OCI-LY7 (cell line): ENCODE results near the gene TMIE. TPM values are rescaled to one million over a fixed set of nuclear protein-coding genes. Genes with fewer than 3 reads are reported as not detected.

Experiments used
- BruUV-seq: library from RNA; stranded (reverse); fragments of 400-500 nt; replicated peaks from 2 replicates; lab custom pipeline; 2021; lab: Mats Ljungman, UMichigan
- CTCF ChIA-PET: fragments of 300-600 bp; sonication (Branson Sonifier 250); formaldehyde crosslinking; loops from one replicate; lab custom pipeline; 2022; ENCODE audit warnings: antibody characterized with exemption; ENCODE audit not compliant: unreplicated experiment; lab: Charles Lee
- POLR2A ChIA-PET: fragments of 300-600 bp; sonication (Branson Sonifier 250); formaldehyde crosslinking; loops from one replicate; lab custom pipeline; 2022; ENCODE audit warnings: antibody characterized with exemption; lab: Charles Lee
- DNase-seq: peaks from one replicate; pipeline ENCODE4 v3.0.0-alpha.2; 2015; ENCODE audit warnings: low spot score
- H2AFZ ChIP-seq: fragments of 200-600 bp; sonication (generic), shearing (Covaris generic); 2 replicates; pipeline ENCODE4 v1.6.1; 2014; ENCODE audit warnings: mild to moderate bottlenecking, antibody characterized with exemption, low read length, moderate library complexity
- H3K27ac ChIP-seq: fragments of 200-600 bp; sonication (generic); 2 replicates; pipeline ENCODE4 v1.5.1; 2014; ENCODE audit warnings: mixed run types, low read depth, mild to moderate bottlenecking, moderate library complexity, low read length, inconsistent platforms; ENCODE audit not compliant: poor library complexity, severe bottlenecking
- H3K36me3 ChIP-seq: fragments of 200-600 bp; sonication (generic); 2 replicates; pipeline ENCODE4 v1.6.1; 2014; ENCODE audit warnings: mild to moderate bottlenecking, antibody characterized with exemption, low read length, moderate library complexity, mixed read lengths; ENCODE audit not compliant: insufficient read depth
- H3K4me1 ChIP-seq: fragments of 200-600 bp; sonication (generic); 2 replicates; pipeline ENCODE4 v1.5.1; 2014; ENCODE audit warnings: mild to moderate bottlenecking, low read length; ENCODE audit not compliant: insufficient read depth, poor library complexity, severe bottlenecking
- H3K4me2 ChIP-seq: fragments of 200-600 bp; sonication (generic); 2 replicates; pipeline ENCODE4 v1.6.1; 2014; ENCODE audit warnings: mild to moderate bottlenecking, low read length
- H3K4me3 ChIP-seq: fragments of 200-600 bp; sonication (generic); 2 replicates; pipeline ENCODE4 v1.5.1; 2014; ENCODE audit warnings: mild to moderate bottlenecking, low read depth, low read length; ENCODE audit not compliant: poor library complexity, severe bottlenecking
- H3K79me2 ChIP-seq: fragments of 200-600 bp; sonication (generic); 2 replicates; pipeline ENCODE4 v1.6.1; 2016; ENCODE audit warnings: low read depth, mild to moderate bottlenecking, low read length, moderate library complexity, mixed read lengths; ENCODE audit not compliant: insufficient read depth
- H3K9me2 ChIP-seq: fragments of 200-600 bp; sonication (generic); 2 replicates; pipeline ENCODE4 v1.6.1; 2016; ENCODE audit warnings: mild to moderate bottlenecking, low read length, mixed read lengths; ENCODE audit not compliant: insufficient read depth
- H3K9me3 ChIP-seq: fragments of 200-600 bp; sonication (generic); 2 replicates; pipeline ENCODE4 v1.6.1; 2014; ENCODE audit warnings: mild to moderate bottlenecking, mixed run types, low read length, mixed read lengths
- H4K20me1 ChIP-seq: fragments of 200-600 bp; sonication (generic); 2 replicates; pipeline ENCODE4 v1.6.1; 2014; ENCODE audit warnings: mild to moderate bottlenecking, antibody characterized with exemption, low read length, moderate library complexity, mixed read lengths; ENCODE audit not compliant: insufficient read depth
- CTCF ChIP-seq: fragments of 200-600 bp; sonication (generic); conservative IDR thresholded peaks from 2 replicates; pipeline ENCODE4 v1.5.1; 2014; ENCODE audit warnings: mild to moderate bottlenecking, antibody characterized with exemption, low read length, moderate library complexity, mixed read lengths
- EZH2phosphoT487 ChIP-seq: fragments of 200-600 bp; sonication (generic); IDR thresholded peaks from 2 replicates; pipeline ENCODE4 v1.6.1; 2018; ENCODE audit warnings: low read depth, borderline replicate concordance, mild to moderate bottlenecking, mixed run types, antibody characterized with exemption, low read length, moderate library complexity, mixed read lengths
- intact Hi-C: fragments of 100-400 bp; cut with micrococcal nuclease; formaldehyde crosslinking; loops from one replicate; pipeline ENCODE4 v1.10.0; 2022; ENCODE audit not compliant: unreplicated experiment
- total RNA-seq, 2 experiments: library from RNA; depleted of rRNA in 1 of 2; stranded (reverse); fragments of >200 nt in 1 of 2; shearing (Covaris generic) in 1 of 2; gene quantifications; 2 replicates each; pipeline ENCODE4 v1.2.3, GENCODE V29; 2014 to 2022

Gene TMIE
- total RNA-seq, 2 experiments from 2014 or later, result not detected

- CTCF ChIA-PET, result no interaction called here
- DNase-seq, result no peak
Observed at GRCh38 chr3:46700772-46701171, 420 bp upstream of the TMIE start.

GRCh38 chr3:46702246-46703012 lies 1.2 kb downstream of the TMIE start:
- Histone ChIP-seq H2AFZ (no peak overlapping the region), H3K4me2 (no peak overlapping the region), H3K36me3 (no peaks in the 10 kb centered on the region), H3K9me3 (no peaks in the 10 kb centered on the region), H3K9me2 (no peaks in the 10 kb centered on the region), H3K4me1 (no peaks in the 10 kb centered on the region), H3K79me2 (no peaks in the 10 kb centered on the region), H3K4me3 (no peak overlapping the region), H3K27ac (no peak overlapping the region), H4K20me1 (no peaks in the 10 kb centered on the region)
- TF ChIP-seq CTCF (no peak), EZH2phosphoT487 (no peak)
- intact Hi-C loops, result loop anchor here (10.0 kb wide), 2 partner anchors 312 to 672 kb away; no protein-coding TSS in a partner anchor
- ChIA-PET POLR2A (no interaction called here), CTCF (no interaction called here)
- BruUV-seq, result no TSS peak
- DNase-seq, result no peak

More at GRCh38 chr3:46700772-46701171, 420 bp upstream of the TMIE start:
- Histone ChIP-seq H4K20me1 (no peaks in the 10 kb centered on the region), H3K4me3 (no peak overlapping the region), H2AFZ (no peak overlapping the region), H3K27ac (no peak overlapping the region), H3K4me1 (peaks cover 1% of the 10 kb centered on the region), H3K79me2 (no peaks in the 10 kb centered on the region), H3K4me2 (no peak overlapping the region), H3K36me3 (no peaks in the 10 kb centered on the region), H3K9me2 (no peaks in the 10 kb centered on the region), H3K9me3 (no peaks in the 10 kb centered on the region)
- POLR2A ChIA-PET, result interaction anchor here (0.7 kb wide), 1 partner anchor 317 kb away, joined by 3 read pairs; no protein-coding TSS in a partner anchor
- intact Hi-C loops, result loop anchor here (10.0 kb wide), 2 partner anchors 314 to 674 kb away; no protein-coding TSS in a partner anchor
- no TSS peak for BruUV-seq
- TF ChIP-seq CTCF, result no peak
- TF ChIP-seq EZH2phosphoT487, result no peak

GRCh38 chr3:46703013-46703520 lies 1.9 kb downstream of the TMIE start:
- POLR2A ChIA-PET, result no interaction called here

More at GRCh38 chr3:46703013-46703520, 1.9 kb downstream of the TMIE start:
- Histone ChIP-seq H4K20me1 (no peaks in the 10 kb centered on the region), H3K9me3 (no peaks in the 10 kb centered on the region), H2AFZ (no peak overlapping the region), H3K4me1 (no peaks in the 10 kb centered on the region), H3K36me3 (no peaks in the 10 kb centered on the region), H3K4me2 (no peak overlapping the region), H3K4me3 (no peak overlapping the region), H3K9me2 (no peaks in the 10 kb centered on the region), H3K27ac (no peak overlapping the region), H3K79me2 (no peaks in the 10 kb centered on the region)
- intact Hi-C loops, result loop anchor here (10.0 kb wide), 2 partner anchors 312 to 672 kb away; no protein-coding TSS in a partner anchor
- TF ChIP-seq EZH2phosphoT487, result no peak
- no peak for TF ChIP-seq CTCF
- CTCF ChIA-PET, result no interaction called here
- DNase-seq, result no peak
- BruUV-seq, result no TSS peak
